Measurements from ENCODE around the gene PASD1. TPM values are rescaled to one million over a fixed set of nuclear protein-coding genes. Genes with fewer than 3 reads are reported as not detected.
"Not testable (repeated sequence)": the region's sequence is repeated elsewhere in the genome, so short reads cannot be mapped to it uniquely, and the experiment has no call there.

Gene PASD1, protein sequence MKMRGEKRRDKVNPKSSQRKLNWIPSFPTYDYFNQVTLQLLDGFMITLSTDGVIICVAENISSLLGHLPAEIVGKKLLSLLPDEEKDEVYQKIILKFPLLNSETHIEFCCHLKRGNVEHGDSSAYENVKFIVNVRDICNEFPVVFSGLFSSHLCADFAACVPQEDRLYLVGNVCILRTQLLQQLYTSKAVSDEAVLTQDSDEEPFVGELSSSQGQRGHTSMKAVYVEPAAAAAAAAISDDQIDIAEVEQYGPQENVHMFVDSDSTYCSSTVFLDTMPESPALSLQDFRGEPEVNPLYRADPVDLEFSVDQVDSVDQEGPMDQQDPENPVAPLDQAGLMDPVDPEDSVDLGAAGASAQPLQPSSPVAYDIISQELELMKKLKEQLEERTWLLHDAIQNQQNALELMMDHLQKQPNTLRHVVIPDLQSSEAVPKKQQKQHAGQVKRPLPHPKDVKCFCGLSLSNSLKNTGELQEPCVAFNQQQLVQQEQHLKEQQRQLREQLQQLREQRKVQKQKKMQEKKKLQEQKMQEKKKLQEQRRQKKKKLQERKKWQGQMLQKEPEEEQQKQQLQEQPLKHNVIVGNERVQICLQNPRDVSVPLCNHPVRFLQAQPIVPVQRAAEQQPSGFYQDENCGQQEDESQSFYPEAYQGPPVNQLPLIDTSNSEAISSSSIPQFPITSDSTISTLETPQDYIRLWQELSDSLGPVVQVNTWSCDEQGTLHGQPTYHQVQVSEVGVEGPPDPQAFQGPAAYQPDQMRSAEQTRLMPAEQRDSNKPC
- polyA plus RNA-seq (2013, experiment 1 of 2): not detected
- not detected for polyA plus RNA-seq (2013, experiment 2 of 2)

DNA sequence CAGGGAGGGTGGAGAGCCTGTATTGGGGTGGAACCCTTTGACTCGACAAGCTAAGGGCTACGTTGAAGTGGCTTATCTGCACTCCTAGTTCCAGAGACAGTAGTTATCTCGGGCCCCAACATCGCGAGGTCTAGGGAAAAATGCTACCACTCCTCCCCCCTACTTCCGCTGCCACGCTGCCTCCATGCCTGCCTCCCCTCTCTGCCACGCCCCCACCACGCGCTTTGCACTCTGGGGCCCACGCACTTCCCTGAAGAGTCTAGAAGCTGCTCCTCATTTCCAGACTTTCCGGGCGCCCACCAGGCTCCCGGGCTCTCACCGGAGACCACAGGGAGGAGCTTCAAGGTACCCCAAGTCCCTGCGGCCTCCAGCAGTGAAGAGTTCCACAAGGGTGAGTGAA is at the start of gene PASD1:
Gene PASD1, plus strand, starts transcription at position 227 of the 400 bp plus-strand sequence. CDS start 37,879 bp downstream, outside the sequence.
- Histone ChIP-seq H3K36me3 (ENCODE audit: insufficient read depth, low read length) (no peaks in the 10 kb centered on the region), H3K27me3 (ENCODE audit: insufficient read depth, low read length) (no peaks in the 10 kb centered on the region), H3K4me3 (ENCODE audit: low read length) (no peak within 1 kb of the TSS), H3K27ac (ENCODE audit: low read depth, low read length) (no peak within 1 kb of the TSS), H3K9ac (ENCODE audit: low read depth, low read length) (no peak within 1 kb of the TSS), H3K4me1 (ENCODE audit: insufficient read depth, low read length) (no peaks in the 10 kb centered on the region), H3K9me3 (ENCODE audit: insufficient read depth, low read depth, low read length) (no peaks in the 10 kb centered on the region)
- 97% methylated on average over 16 of the region's 16 CpGs for WGBS

DNA sequence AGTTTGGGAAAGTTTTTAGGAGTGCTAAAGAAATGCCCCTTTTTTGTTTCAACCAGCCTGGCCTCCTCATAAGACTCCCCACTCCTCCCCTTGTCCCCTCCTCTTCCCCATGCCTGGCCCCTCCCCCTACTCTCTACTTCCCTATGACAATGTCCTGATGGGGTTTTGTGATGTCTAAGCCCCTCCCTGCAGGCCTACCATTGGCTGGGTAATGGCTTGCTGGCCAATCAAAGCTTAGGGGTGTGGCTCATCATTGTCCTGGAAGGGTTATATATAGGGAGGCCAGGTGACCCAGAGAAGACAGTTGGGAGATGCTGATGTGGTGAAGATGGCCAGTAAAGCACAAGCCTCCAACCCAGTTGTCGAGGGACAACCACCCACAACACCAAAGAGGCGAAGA is 48.2 kb upstream of the PASD1 start:
- no peaks in the 10 kb centered on the region for H3K27me3 ChIP-seq (ENCODE audit: insufficient read depth, low read length)
- H3K9ac ChIP-seq (ENCODE audit: low read depth, low read length): no peak overlapping the region
- H3K27ac ChIP-seq (ENCODE audit: low read depth, low read length): no peak overlapping the region
- H3K4me3 ChIP-seq (ENCODE audit: low read length): no peak overlapping the region
- no peaks in the 10 kb centered on the region for H3K9me3 ChIP-seq (ENCODE audit: insufficient read depth, low read depth, low read length)
- no peaks in the 10 kb centered on the region for H3K36me3 ChIP-seq (ENCODE audit: insufficient read depth, low read length)
- 0 out of 2 replicates have a peak, but pooled peaks cover 4% of the 10 kb centered on the region for H3K4me1 ChIP-seq (ENCODE audit: insufficient read depth, low read length)
- 91% methylated on average over 1 of the region's 2 CpGs for WGBS

DNA sequence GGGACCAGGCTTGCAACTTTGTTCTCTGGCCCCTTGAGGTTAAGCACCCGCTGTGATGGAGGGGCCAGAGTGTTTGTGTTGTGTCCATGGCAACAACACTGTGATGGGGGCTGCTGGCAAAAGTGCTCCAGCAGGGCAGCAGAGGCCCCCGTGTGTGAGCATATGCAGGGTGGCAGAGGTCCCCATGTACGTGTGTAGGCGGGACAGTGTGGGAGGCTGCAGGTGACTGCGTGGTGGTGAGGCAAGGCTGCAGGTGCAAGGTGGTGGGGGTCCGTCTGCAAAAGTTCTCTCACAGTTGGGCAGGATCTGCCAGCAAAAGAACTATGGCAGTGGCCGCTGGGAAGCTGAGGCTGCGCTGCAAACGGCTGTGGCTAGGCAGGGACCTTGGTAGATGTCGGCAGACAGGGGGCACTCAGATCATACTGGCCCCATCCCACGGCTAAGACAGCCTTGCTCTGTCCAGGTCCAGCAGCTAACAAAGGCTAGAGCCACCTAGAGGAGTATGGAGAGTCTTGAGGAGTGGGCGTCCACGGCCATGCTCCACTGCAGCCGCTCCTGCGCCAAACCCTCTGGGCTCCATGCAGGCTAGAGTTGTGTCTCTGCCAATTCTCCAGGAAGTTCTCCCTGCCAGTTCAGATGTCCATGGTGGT is 46.8 kb upstream of the PASD1 start:
- WGBS: 85% methylated on average over 15 of the region's 15 CpGs
- no peaks in the 10 kb centered on the region for H3K9me3 ChIP-seq (ENCODE audit: insufficient read depth, low read depth, low read length)
- H3K27me3 ChIP-seq (ENCODE audit: insufficient read depth, low read length): no peaks in the 10 kb centered on the region

DNA sequence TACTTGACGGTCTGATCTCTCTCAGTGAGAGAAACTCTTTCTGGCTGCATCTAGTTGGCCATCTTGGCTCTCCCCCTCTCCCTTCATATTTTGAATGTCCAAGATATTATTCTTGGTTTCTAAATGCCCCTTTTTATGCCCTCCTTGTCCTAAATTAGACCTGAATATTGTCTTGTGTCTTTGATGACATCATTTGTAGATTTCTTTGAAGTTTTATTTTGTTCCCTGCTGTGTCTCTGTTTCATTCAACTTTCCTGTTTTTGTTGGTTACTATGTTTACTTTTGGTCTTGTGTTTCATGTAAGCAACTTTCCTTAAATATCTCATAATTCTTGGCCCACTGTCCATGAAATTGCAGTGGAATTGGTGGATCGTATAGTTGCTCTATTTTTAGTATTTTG is 46.1 kb upstream of the PASD1 start:
- H3K27me3 ChIP-seq (ENCODE audit: insufficient read depth, low read length): no peaks in the 10 kb centered on the region
- H3K9me3 ChIP-seq (ENCODE audit: insufficient read depth, low read depth, low read length): no peaks in the 10 kb centered on the region
- H3K27ac ChIP-seq (ENCODE audit: low read depth, low read length): no peak overlapping the region
- H3K4me3 ChIP-seq (ENCODE audit: low read length): no peak overlapping the region
- H3K9ac ChIP-seq (ENCODE audit: low read depth, low read length): no peak overlapping the region
- 83% methylated on average over 1 of the region's 2 CpGs for WGBS
- H3K36me3 ChIP-seq (ENCODE audit: insufficient read depth, low read length): no peaks in the 10 kb centered on the region
- H3K4me1 ChIP-seq (ENCODE audit: insufficient read depth, low read length): 0 out of 2 replicates have a peak, but pooled peaks cover 5% of the 10 kb centered on the region

More for the DNA sequence above, 46.8 kb upstream of the PASD1 start:
- H3K36me3 ChIP-seq (ENCODE audit: insufficient read depth, low read length): no peaks in the 10 kb centered on the region
- H3K4me1 ChIP-seq (ENCODE audit: insufficient read depth, low read length): 0 out of 2 replicates have a peak, but pooled peaks cover 4% of the 10 kb centered on the region
- H3K27ac ChIP-seq (ENCODE audit: low read depth, low read length): no peak overlapping the region
- H3K9ac ChIP-seq (ENCODE audit: low read depth, low read length): no peak overlapping the region
- no peak overlapping the region for H3K4me3 ChIP-seq (ENCODE audit: low read length)

DNA sequence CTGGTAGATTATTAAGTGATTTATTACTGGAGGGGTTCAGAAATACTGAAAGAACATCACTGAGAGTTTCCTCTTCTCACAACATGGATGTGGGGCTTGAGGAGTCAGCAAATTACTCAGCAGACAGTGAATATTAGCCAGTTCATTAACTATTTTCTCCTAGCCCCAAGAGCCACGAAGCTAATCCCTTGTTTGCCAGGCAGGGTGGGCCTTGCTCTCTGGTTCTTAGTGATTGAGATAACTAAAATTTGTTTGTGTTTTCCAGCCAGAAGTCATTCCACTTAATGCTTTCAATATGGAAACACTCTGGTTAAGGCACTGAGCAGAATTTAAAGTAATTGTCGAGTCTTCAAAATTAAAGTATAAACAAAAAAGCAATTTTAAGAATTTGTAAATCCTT is 40.1 kb upstream of the PASD1 start:
- no CpG with 5 or more reads among the region's 2 CpGs for WGBS
- H3K9me3 ChIP-seq (ENCODE audit: insufficient read depth, low read depth, low read length): no peaks in the 10 kb centered on the region
- no peak overlapping the region for H3K27ac ChIP-seq (ENCODE audit: low read depth, low read length)
- no peaks in the 10 kb centered on the region for H3K27me3 ChIP-seq (ENCODE audit: insufficient read depth, low read length)
- H3K4me3 ChIP-seq (ENCODE audit: low read length): no peak overlapping the region
- H3K9ac ChIP-seq (ENCODE audit: low read depth, low read length): no peak overlapping the region
- no peaks in the 10 kb centered on the region for H3K36me3 ChIP-seq (ENCODE audit: insufficient read depth, low read length)
- H3K4me1 ChIP-seq (ENCODE audit: insufficient read depth, low read length): peaks cover 12% of the 10 kb centered on the region; the same call in 1 of the 2 replicates

DNA sequence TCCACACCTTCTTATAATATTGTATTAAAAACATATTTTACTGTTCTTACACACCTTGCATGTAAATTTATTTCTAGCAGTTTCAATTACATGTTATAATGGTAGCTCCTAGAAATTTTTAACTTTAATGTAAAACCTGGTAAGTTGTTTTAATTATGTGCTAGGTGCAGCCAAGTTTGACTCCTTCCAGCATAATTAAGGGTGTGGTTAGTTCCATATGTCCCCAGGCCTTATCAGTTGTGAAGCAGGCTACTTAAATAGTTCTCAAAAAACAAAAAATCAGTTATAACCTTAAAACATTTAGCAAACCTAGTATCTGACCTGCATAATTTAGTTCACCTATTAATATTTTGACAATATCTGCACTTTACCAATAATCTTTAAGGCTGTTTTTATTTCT is 26.9 kb upstream of the PASD1 start:
- H3K4me3 ChIP-seq (ENCODE audit: low read length): no peak overlapping the region
- H3K9ac ChIP-seq (ENCODE audit: low read depth, low read length): no peak overlapping the region
- H3K9me3 ChIP-seq (ENCODE audit: insufficient read depth, low read depth, low read length): no peaks in the 10 kb centered on the region
- H3K4me1 ChIP-seq (ENCODE audit: insufficient read depth, low read length): no peaks in the 10 kb centered on the region
- H3K27me3 ChIP-seq (ENCODE audit: insufficient read depth, low read length): no peaks in the 10 kb centered on the region
- H3K27ac ChIP-seq (ENCODE audit: low read depth, low read length): no peak overlapping the region
- H3K36me3 ChIP-seq (ENCODE audit: insufficient read depth, low read length): no peaks in the 10 kb centered on the region

DNA sequence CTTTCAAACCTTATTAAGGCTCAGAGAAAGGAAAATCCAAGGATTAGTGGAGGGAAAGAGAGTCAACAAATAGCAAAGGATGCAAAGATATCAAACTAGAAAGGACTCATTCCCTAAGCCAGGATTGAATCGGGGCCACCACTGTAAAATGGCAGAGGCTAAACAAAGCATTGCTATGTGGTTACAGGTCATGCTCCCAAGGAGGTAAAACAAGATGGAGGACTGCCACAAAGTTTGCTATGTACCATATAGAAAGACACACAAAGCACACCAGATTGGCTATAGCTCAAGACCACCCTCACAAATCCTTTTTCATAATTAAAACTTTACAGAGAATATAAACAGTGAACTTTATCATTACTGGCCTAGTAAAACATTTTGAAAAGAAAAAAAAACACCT is 25.9 kb upstream of the PASD1 start:
- Histone ChIP-seq H3K27me3 (ENCODE audit: insufficient read depth, low read length) (no peaks in the 10 kb centered on the region), H3K36me3 (ENCODE audit: insufficient read depth, low read length) (no peaks in the 10 kb centered on the region), H3K9me3 (ENCODE audit: insufficient read depth, low read depth, low read length) (no peaks in the 10 kb centered on the region), H3K4me1 (ENCODE audit: insufficient read depth, low read length) (no peaks in the 10 kb centered on the region), H3K9ac (ENCODE audit: low read depth, low read length) (no peak overlapping the region), H3K4me3 (ENCODE audit: low read length) (no peak overlapping the region), H3K27ac (ENCODE audit: low read depth, low read length) (no peak overlapping the region)
- 87% methylated on average over 1 of the region's 1 CpG for WGBS

DNA sequence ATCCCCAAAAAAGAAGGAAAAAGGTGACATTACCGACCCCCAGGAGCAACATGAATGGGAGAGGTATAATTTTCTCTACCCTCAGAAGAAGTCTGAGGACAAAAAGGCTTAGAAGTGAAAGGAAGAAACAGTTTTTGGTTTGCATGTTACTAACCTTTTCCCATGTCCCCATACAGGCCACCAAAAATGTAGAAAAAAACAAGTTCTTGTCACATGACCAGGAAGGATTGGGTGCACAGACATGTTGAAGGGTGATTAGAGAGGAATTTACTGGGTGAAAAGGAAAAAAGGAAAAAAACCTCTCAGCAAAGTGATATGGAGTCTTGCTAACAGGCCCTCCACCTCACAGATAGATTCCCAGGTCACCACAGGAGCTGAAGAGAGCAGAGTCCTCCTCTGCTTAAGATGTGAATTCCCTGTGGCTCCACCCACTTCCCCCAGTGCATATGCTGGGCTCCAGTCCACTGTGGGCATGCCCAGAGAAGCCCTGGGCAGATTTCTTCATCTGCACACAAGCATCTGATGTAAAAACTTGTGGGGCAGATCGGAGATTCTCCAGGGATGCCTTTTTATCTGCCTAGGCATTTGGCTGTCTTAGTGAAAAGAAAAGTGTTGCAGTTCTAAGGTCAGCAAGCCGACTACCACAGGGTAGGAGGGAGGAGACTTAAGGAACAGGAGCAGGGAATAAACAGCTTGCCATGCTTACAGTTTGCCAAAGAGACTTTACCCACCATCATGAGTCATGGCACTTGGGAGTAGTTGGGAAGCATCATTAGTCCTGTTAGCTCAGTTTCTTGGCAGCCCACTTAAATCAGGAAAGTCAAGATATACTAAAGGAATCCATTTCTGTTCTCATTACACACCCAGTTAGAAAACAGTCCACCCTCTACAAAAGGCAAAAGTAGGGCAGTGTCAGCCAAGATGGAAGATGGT is 25.0 kb upstream of the PASD1 start:
- Histone ChIP-seq H3K4me3 (ENCODE audit: low read length) (no peak overlapping the region), H3K9me3 (ENCODE audit: insufficient read depth, low read depth, low read length) (no peaks in the 10 kb centered on the region), H3K9ac (ENCODE audit: low read depth, low read length) (no peak overlapping the region), H3K36me3 (ENCODE audit: insufficient read depth, low read length) (no peaks in the 10 kb centered on the region), H3K4me1 (ENCODE audit: insufficient read depth, low read length) (no peaks in the 10 kb centered on the region), H3K27ac (ENCODE audit: low read depth, low read length) (no peak overlapping the region), H3K27me3 (ENCODE audit: insufficient read depth, low read length) (no peaks in the 10 kb centered on the region)
- 91% methylated on average over 2 of the region's 3 CpGs for WGBS

DNA sequence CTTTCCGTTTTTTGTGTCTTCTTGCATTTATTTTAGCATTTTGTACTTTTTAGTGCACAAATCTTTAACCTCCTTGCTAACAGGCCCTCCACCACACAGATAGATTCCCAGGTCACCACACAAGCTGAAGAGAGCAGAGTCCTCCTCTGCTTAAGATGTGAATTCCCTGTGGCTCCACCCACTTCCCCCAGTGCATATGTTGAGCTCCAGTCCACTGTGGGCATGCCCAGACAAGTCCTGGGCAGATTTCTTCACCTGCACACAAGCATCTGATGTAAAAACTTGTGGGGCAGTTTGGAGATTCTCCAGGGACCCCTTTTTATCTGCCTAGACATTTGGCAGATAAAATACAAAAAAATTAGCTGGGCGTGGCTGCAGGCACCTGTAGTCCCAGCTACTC is 19.8 kb upstream of the PASD1 start:
- 90% methylated on average over 2 of the region's 2 CpGs for WGBS
- Histone ChIP-seq H3K9ac (ENCODE audit: low read depth, low read length) (no peak overlapping the region), H3K4me1 (ENCODE audit: insufficient read depth, low read length) (no peaks in the 10 kb centered on the region), H3K36me3 (ENCODE audit: insufficient read depth, low read length) (no peaks in the 10 kb centered on the region), H3K4me3 (ENCODE audit: low read length) (no peak overlapping the region), H3K27ac (ENCODE audit: low read depth, low read length) (no peak overlapping the region), H3K27me3 (ENCODE audit: insufficient read depth, low read length) (no peaks in the 10 kb centered on the region), H3K9me3 (ENCODE audit: insufficient read depth, low read depth, low read length) (no peaks in the 10 kb centered on the region)

DNA sequence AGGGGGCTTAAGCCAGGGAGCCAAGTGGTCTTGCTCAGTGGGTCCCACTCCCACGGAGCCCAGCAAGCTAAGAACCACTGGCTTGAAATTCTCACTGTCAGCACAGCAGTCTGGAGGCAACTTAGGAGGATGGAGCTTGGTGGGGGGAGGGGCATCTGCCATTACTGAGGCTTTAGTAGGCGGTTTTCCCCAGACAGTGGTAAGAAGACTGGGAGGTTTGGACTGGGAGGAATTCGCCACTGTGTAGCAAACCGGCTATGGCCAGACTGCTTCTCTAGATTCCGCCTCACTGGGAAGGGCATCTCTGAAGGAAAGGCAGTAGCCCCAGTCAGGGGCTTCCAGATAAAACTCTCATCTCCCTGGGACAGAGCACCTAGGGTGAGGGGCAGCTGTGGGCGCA is 17.2 kb upstream of the PASD1 start:
- not testable (repeated sequence) for H3K4me3 ChIP-seq (ENCODE audit: low read length); H3K9ac ChIP-seq (ENCODE audit: low read depth, low read length); H3K36me3 ChIP-seq (ENCODE audit: insufficient read depth, low read length); H3K27me3 ChIP-seq (ENCODE audit: insufficient read depth, low read length); H3K4me1 ChIP-seq (ENCODE audit: insufficient read depth, low read length); H3K9me3 ChIP-seq (ENCODE audit: insufficient read depth, low read depth, low read length); H3K27ac ChIP-seq (ENCODE audit: low read depth, low read length)
- WGBS: 77% methylated on average over 6 of the region's 6 CpGs
